Measurements from ENCODE around the gene PCDH8.

- TF ChIP-seq EZH2 (IDR thresholded peaks at IDR 0.05; ENCODE audit: borderline replicate concordance, low read depth, low read length, poor library complexity, severe bottlenecking): no peak
- TF ChIP-seq, protein P1, sequence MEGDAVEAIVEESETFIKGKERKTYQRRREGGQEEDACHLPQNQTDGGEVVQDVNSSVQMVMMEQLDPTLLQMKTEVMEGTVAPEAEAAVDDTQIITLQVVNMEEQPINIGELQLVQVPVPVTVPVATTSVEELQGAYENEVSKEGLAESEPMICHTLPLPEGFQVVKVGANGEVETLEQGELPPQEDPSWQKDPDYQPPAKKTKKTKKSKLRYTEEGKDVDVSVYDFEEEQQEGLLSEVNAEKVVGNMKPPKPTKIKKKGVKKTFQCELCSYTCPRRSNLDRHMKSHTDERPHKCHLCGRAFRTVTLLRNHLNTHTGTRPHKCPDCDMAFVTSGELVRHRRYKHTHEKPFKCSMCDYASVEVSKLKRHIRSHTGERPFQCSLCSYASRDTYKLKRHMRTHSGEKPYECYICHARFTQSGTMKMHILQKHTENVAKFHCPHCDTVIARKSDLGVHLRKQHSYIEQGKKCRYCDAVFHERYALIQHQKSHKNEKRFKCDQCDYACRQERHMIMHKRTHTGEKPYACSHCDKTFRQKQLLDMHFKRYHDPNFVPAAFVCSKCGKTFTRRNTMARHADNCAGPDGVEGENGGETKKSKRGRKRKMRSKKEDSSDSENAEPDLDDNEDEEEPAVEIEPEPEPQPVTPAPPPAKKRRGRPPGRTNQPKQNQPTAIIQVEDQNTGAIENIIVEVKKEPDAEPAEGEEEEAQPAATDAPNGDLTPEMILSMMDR (conservative IDR thresholded peaks at IDR 0.05; ENCODE audit: low read depth, low read length): no peak
Observed at GRCh38 chr13:52833296-52833875, 15.1 kb downstream of the PCDH8 start.

All from A673 (cell line).